Vagina (tissue), 2 donors: Measurements from ENCODE around the gene FBLN1. TPM values are rescaled to one million over a fixed set of nuclear protein-coding genes. Genes with fewer than 3 reads are reported as not detected.
A peak's percentile ranks its signal among the peaks of the same experiment; 100 is the strongest.

Experiments
- DNase-seq, 2 donors: peaks; one replicate each; pipeline ENCODE4 v3.0.0-alpha.2; 2017; ENCODE audit errors: extremely low spot score in 2 of 2
- H3K27ac ChIP-seq: fragments of 200-600 bp; sonication (generic); one replicate; pipeline ENCODE4 v1.5.1; 2019
- H3K27me3 ChIP-seq: fragments of 200-600 bp; sonication (generic); one replicate; pipeline ENCODE4 v1.5.1; 2019
- H3K36me3 ChIP-seq, 2 donors: fragments of 200-600 bp; sonication (generic); one replicate each; pipeline ENCODE4 v1.5.1; 2017 to 2019
- H3K4me1 ChIP-seq: fragments of 200-600 bp; sonication (generic); one replicate; pipeline ENCODE4 v1.5.1; 2019
- H3K4me3 ChIP-seq, 2 donors: fragments of 200-600 bp; sonication (generic); 1 replicate in 1 of 2; 2 replicates in 1 of 2; pipeline ENCODE4 v1.5.1; 2016 to 2019
- H3K9me3 ChIP-seq: fragments of 200-600 bp; sonication (generic); one replicate; pipeline ENCODE4 v1.5.1; 2019
- POLR2A ChIP-seq, 2 donors: fragments of 450-650 bp; IDR thresholded peaks; one replicate each; pipeline ENCODE4 v1.6.1; 2017; ENCODE audit warnings: antibody characterized with exemption in 2 of 2, mild to moderate bottlenecking in 2 of 2, moderate library complexity in 2 of 2
- POLR2AphosphoS5 ChIP-seq, 2 donors: sonication (generic); formaldehyde crosslinking; IDR thresholded peaks; one replicate each; pipeline ENCODE4 v1.9.0; 2017; ENCODE audit warnings: antibody characterized with exemption in 2 of 2, mild to moderate bottlenecking in 2 of 2, low read depth in 1 of 2; ENCODE audit not compliant: insufficient read depth in 1 of 2
- intact Hi-C: fragments of 100-400 bp; cut with DNase I; formaldehyde crosslinking; loops from one replicate; pipeline ENCODE4 v1.15.1; 2023
- total RNA-seq: library from RNA; depleted of rRNA; stranded (reverse); fragments of >200 nt; gene quantifications from one replicate; pipeline ENCODE4 v1.2.3, GENCODE V29; 2016
- TF ChIP-seq, protein P1 (sequence below), 3 experiments: fragments of 450-650 bp in 2 of 3; fragments of 200-600 bp in 1 of 3; sonication (generic) in 1 of 3; IDR thresholded peaks; one replicate each; pipeline ENCODE4 v1.5.1; 2017 to 2019; ENCODE audit warnings: antibody characterized with exemption in 3 of 3, mild to moderate bottlenecking in 2 of 3, moderate library complexity in 2 of 3

The FBLN1 gene
- total RNA-seq, 1 donor from 2014 or later: 1,019 TPM

DNA sequence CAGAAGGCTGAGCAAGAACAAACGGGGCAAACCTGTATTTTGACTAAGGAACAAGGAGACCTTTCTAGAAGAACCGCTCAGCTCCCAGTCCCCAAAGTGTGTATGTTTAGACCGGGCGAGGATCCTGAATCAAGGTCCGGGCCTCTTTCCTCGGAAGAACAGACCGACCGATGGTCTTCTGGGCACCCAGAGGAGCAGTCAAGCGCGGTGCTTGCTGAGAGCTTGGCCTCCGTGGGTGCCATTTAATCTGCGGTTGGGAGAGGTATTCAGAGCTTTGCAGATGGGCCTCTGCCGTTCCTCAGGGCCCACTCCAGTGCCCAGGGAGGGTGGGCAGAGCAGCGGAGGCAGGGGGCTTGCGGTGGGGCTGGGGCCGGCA, 142.5 kb downstream of the FBLN1 start:
- peak in 1 of 2 donors; percentile 81 for DNase-seq
- Histone ChIP-seq H3K4me1 (peaks cover 16% of the 10 kb centered on the region), H3K9me3 (no peaks in the 10 kb centered on the region), H3K27ac (peak overlapping the region; percentile 15), H3K36me3 (no peaks in the 10 kb centered on the region), H3K27me3 (no peaks in the 10 kb centered on the region), H3K4me3 (peak overlapping the region; percentile 4 to 7)
- intact Hi-C loops: loop anchor here (10.0 kb wide), 1 partner anchor 70 kb away; no protein-coding TSS in a partner anchor
- TF ChIP-seq, protein P1, sequence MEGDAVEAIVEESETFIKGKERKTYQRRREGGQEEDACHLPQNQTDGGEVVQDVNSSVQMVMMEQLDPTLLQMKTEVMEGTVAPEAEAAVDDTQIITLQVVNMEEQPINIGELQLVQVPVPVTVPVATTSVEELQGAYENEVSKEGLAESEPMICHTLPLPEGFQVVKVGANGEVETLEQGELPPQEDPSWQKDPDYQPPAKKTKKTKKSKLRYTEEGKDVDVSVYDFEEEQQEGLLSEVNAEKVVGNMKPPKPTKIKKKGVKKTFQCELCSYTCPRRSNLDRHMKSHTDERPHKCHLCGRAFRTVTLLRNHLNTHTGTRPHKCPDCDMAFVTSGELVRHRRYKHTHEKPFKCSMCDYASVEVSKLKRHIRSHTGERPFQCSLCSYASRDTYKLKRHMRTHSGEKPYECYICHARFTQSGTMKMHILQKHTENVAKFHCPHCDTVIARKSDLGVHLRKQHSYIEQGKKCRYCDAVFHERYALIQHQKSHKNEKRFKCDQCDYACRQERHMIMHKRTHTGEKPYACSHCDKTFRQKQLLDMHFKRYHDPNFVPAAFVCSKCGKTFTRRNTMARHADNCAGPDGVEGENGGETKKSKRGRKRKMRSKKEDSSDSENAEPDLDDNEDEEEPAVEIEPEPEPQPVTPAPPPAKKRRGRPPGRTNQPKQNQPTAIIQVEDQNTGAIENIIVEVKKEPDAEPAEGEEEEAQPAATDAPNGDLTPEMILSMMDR (IDR thresholded peaks at IDR 0.05): no peak
- no peak for TF ChIP-seq POLR2A (IDR thresholded peaks at IDR 0.05)
- no peak for TF ChIP-seq POLR2AphosphoS5 (IDR thresholded peaks at IDR 0.05; ENCODE audit: insufficient read depth in 1 of 2, low read depth in 1 of 2)

DNA sequence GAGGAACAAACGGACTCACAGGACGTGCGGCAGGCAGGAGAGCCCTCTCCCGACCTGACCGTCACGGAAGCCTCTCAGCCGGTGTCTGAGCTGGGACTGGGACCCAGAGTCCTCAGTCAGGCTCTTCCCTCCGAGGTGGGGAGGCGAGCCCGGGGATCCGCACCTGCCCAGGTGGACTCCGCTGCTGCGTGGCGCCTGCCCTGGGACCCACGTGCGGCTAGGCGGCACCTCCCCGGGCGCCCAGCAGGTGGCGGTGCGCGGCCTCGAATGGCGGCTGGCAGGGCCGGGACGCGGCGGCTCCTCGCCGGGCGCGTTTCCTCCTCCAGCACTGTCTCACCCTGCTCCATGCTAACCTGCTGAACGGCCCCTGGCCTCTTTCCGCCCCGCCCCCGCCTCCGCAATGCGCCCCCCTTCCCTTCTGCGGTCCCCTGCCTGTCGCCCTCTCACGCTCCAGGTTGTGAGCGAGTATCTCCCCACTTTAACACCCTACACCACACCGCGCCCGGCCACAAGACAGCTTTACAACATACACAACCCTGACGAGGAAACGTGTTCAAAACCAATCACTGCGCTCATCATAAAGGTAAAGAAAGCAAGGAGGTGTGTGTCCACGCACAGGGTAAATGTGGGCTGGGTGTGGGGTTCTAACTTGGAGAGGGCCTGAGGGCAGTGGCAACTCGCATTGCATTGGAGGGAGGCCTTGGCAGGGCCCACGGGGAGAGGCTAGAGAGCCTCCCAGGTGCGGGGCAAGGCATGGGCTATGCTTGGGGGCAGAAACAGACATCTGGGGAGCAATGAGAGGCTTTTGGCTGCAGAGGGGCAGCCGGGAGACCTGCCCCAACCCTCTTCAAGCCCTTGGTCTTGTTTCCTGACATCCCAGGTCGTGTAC, 143.1 kb downstream of the FBLN1 start:
- H3K9me3 ChIP-seq: no peaks in the 10 kb centered on the region
- TF ChIP-seq POLR2A (IDR thresholded peaks at IDR 0.05): no peak
- TF ChIP-seq, protein P1 (IDR thresholded peaks at IDR 0.05): peak; percentile 82 to 92 (median 89)
- intact Hi-C loops: loop anchor here (10.0 kb wide), 1 partner anchor 71 kb away; no protein-coding TSS in a partner anchor
- H3K27me3 ChIP-seq: no peaks in the 10 kb centered on the region
- no peaks in the 10 kb centered on the region for H3K36me3 ChIP-seq
- H3K4me1 ChIP-seq: peaks cover 16% of the 10 kb centered on the region
- DNase-seq: peak in 1 of 2 donors; percentile 88
- H3K4me3 ChIP-seq: peak overlapping the region; percentile 4 to 7
- peak overlapping the region; percentile 15 for H3K27ac ChIP-seq

GRCh38 chr22:45647532-45648225, 145.0 kb downstream of the FBLN1 start:
- peak in 1 of 2 donors; percentile 37 for DNase-seq
- H3K9me3 ChIP-seq: no peaks in the 10 kb centered on the region
- no peak overlapping the region for H3K4me3 ChIP-seq
- peaks cover 16% of the 10 kb centered on the region for H3K4me1 ChIP-seq
- intact Hi-C loops: loop anchor here (10.0 kb wide), 1 partner anchor 73 kb away; no protein-coding TSS in a partner anchor
- H3K36me3 ChIP-seq: no peaks in the 10 kb centered on the region
- no peak overlapping the region for H3K27ac ChIP-seq
- H3K27me3 ChIP-seq: no peaks in the 10 kb centered on the region
- TF ChIP-seq, protein P1 (IDR thresholded peaks at IDR 0.05): no peak
- TF ChIP-seq POLR2A (IDR thresholded peaks at IDR 0.05) (no peak), POLR2AphosphoS5 (IDR thresholded peaks at IDR 0.05; ENCODE audit: insufficient read depth in 1 of 2, low read depth in 1 of 2) (no peak)

DNA sequence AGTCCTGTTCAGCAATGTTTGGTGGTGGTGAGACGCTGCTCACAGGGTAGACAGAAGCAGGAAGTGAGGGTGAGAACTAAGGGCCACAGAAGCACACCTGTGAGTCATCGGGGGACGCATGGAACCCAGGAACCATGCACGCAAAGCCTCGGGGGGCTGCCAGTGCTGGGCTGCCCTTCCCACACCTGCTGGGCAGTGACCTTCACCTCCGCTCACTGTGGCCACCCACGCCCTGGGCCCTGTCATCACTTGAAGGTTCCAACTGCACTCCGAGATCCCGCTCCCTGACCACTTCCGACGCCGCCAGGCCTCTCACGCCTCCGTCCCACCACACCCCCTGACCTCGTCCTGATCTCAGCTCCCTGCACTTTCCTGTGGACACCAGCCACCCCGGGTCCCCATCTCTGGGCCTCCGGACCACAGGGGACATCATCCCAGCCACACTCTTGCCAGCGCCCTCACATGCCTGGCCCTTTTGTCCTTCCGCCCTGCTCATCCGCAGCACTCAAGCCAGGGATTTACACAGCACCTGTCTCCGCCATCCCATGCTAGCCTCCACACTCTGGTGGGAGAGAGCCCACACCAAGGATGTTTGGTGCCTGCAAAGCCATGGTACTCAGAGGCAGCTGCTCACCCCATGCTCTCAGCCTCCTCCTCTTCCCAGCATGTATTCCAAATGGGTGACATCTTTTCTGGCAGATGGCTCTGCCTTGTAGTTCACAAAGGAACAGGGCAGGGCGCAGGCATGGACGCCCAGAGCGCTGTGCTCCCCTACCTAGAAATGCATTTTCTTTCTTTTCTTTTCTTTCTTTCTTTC, 145.8 kb downstream of the FBLN1 start:
- Histone ChIP-seq H3K27ac (no peak overlapping the region), H3K36me3 (no peaks in the 10 kb centered on the region), H3K4me1 (peaks cover 16% of the 10 kb centered on the region), H3K4me3 (no peak overlapping the region), H3K9me3 (no peaks in the 10 kb centered on the region), H3K27me3 (no peaks in the 10 kb centered on the region)
- intact Hi-C loops: loop anchor here (10.0 kb wide), 1 partner anchor 74 kb away; no protein-coding TSS in a partner anchor
- TF ChIP-seq, protein P1 (IDR thresholded peaks at IDR 0.05): no peak
- TF ChIP-seq POLR2AphosphoS5 (IDR thresholded peaks at IDR 0.05; ENCODE audit: insufficient read depth in 1 of 2, low read depth in 1 of 2) (no peak), POLR2A (IDR thresholded peaks at IDR 0.05) (no peak)
- DNase-seq: peak in 1 of 2 donors; percentile 61
